Naive thymus-derived CD4-positive, alpha-beta T cell (primary cell): ENCODE measurements around the gene HOXA10. TPM values are rescaled to one million over a fixed set of nuclear protein-coding genes. Genes with fewer than 3 reads are reported as not detected.

Experiments used
- ATAC-seq: fragments of 150-1000 bp; cut with Tn5 transposase; 2 replicates; pipeline ENCODE4 v1.10.0; 2021; ENCODE audit warnings: mild to moderate bottlenecking, moderate library complexity
- CTCF ChIA-PET: fragments of 350-600 bp; sonication (Branson Sonifier 250); formaldehyde crosslinking; loops from one replicate; lab custom pipeline; 2021; ENCODE audit warnings: antibody characterized with exemption; lab: Charles Lee
- POLR2A ChIA-PET: fragments of 350-600 bp; sonication (Branson Sonifier 250); formaldehyde crosslinking; loops from one replicate; lab custom pipeline; 2021; ENCODE audit warnings: antibody characterized with exemption, inconsistent platforms; lab: Charles Lee
- DNase-seq, 9 donors: peaks; one replicate each; pipeline versions ENCODE4 v3.0.0 to v3.0.0-alpha.2; 2020 to 2022; ENCODE audit warnings: mixed read lengths in 1 of 9
- H3K27ac ChIP-seq: one replicate; pipeline ENCODE4 v1.7.0; 2013; ENCODE audit warnings: mild to moderate bottlenecking, low read depth, low read length, moderate library complexity
- H3K27me3 ChIP-seq, 2 donors: one replicate each; pipeline ENCODE4 v1.7.0; 2013; ENCODE audit warnings: low read length in 2 of 2, mild to moderate bottlenecking in 2 of 2, moderate library complexity in 2 of 2; ENCODE audit not compliant: control insufficient read depth in 2 of 2, insufficient read depth in 2 of 2
- H3K36me3 ChIP-seq, 3 experiments: 1 replicate in 2 of 3; 2 replicates in 1 of 3; pipeline ENCODE4 v1.7.0; 2013; ENCODE audit warnings: low read length in 3 of 3, mild to moderate bottlenecking in 3 of 3, moderate library complexity in 1 of 3; ENCODE audit not compliant: insufficient read depth in 3 of 3, control insufficient read depth in 2 of 3
- H3K4me1 ChIP-seq, 2 donors: one replicate each; pipeline ENCODE4 v1.7.0; 2013; ENCODE audit warnings: low read length in 2 of 2, mild to moderate bottlenecking in 2 of 2, moderate library complexity in 1 of 2; ENCODE audit not compliant: control insufficient read depth in 2 of 2, insufficient read depth in 2 of 2
- H3K4me3 ChIP-seq: 2 replicates; pipeline ENCODE4 v1.7.0; 2013; ENCODE audit warnings: mild to moderate bottlenecking, low read length
- H3K9me3 ChIP-seq, 3 experiments: 1 replicate in 2 of 3; 2 replicates in 1 of 3; pipeline ENCODE4 v1.7.0; 2013; ENCODE audit warnings: low read length in 3 of 3; ENCODE audit not compliant: control insufficient read depth in 2 of 3
- H3K27ac Mint-ChIP-seq, 9 donors: one replicate each; pipeline ENCODE4 v1.8.0; 2020 to 2022; ENCODE audit warnings: mixed read lengths in 9 of 9, mild to moderate bottlenecking in 8 of 9, moderate library complexity in 5 of 9, inconsistent platforms in 2 of 9
- H3K27me3 Mint-ChIP-seq, 5 donors: one replicate each; pipeline ENCODE4 v1.8.0; 2021 to 2022; ENCODE audit warnings: mixed read lengths in 5 of 5, mild to moderate bottlenecking in 1 of 5
- H3K36me3 Mint-ChIP-seq, 5 donors: one replicate each; pipeline ENCODE4 v1.8.0; 2020 to 2022; ENCODE audit warnings: mixed read lengths in 5 of 5, mild to moderate bottlenecking in 3 of 5, inconsistent platforms in 1 of 5
- H3K4me1 Mint-ChIP-seq, 7 donors: one replicate each; pipeline ENCODE4 v1.8.0; 2020 to 2022; ENCODE audit warnings: mixed read lengths in 7 of 7, mild to moderate bottlenecking in 3 of 7, inconsistent platforms in 1 of 7
- H3K4me3 Mint-ChIP-seq, 10 donors: one replicate each; pipeline ENCODE4 v1.8.0; 2020 to 2022; ENCODE audit warnings: mild to moderate bottlenecking in 10 of 10, mixed read lengths in 10 of 10, moderate library complexity in 6 of 10, inconsistent platforms in 2 of 10
- H3K9me3 Mint-ChIP-seq, 11 donors: one replicate each; pipeline ENCODE4 v1.8.0; 2020 to 2022; ENCODE audit warnings: mixed read lengths in 11 of 11, mild to moderate bottlenecking in 4 of 11, inconsistent platforms in 1 of 11, moderate library complexity in 1 of 11
- intact Hi-C, 2 donors: fragments of 100-400 bp; cut with micrococcal nuclease; formaldehyde crosslinking; loops; one replicate each; pipeline ENCODE4 v1.15.1; 2023
- polyA plus RNA-seq, 2 donors: library from polyadenylated mRNA; unstranded; fragments of 300-500 nt; fragmentation: Illumina TruSeq; gene quantifications; one replicate each; pipeline ENCODE4 v1.2.3, GENCODE V29; 2021
- total RNA-seq, 6 experiments: library from RNA in 5 of 6; stranded (reverse) in 5 of 6; gene quantifications; 1 replicate in 5 of 6; 2 replicates in 1 of 6; pipeline ENCODE4 v1.2.3 and lab custom pipeline; 2021 to 2026

HOXA10 gene
- total and polyA plus RNA-seq, 7 experiments from 2014 or later, result 0.66 TPM; not detected in 6

GRCh38 chr7:27171637-27172314 is 2.3 kb downstream of the HOXA10 start:
- ChIA-PET POLR2A (interaction anchor here (1.8 kb wide), 1 partner anchor 18 kb away, joined by 4 read pairs; no protein-coding TSS in a partner anchor), CTCF (no interaction called here)
- peaks cover 65 to 74% (median 69%) of the 10 kb centered on the region in 5 donors for H3K27me3 Mint-ChIP-seq
- Histone ChIP-seq H3K36me3 (no peaks in the 10 kb centered on the region), H3K4me3 (no peak overlapping the region), H3K27me3 (peaks cover 42 to 77% of the 10 kb centered on the region in 2 donors), H3K9me3 (no peaks in the 10 kb centered on the region), H3K4me1 (peaks cover 16 to 29% of the 10 kb centered on the region in 2 donors), H3K27ac (no peak overlapping the region)
- H3K27ac Mint-ChIP-seq, result peak overlapping the region in 6 of 9 donors; percentile 23 to 87 (median 74)
- peak in 2 of 9 donors; percentile 10 to 17 for DNase-seq
- peak overlapping the region; percentile 39 to 79 (median 69) for H3K4me3 Mint-ChIP-seq
- H3K36me3 Mint-ChIP-seq, result peaks cover 0 to 5% (median 0%) of the 10 kb centered on the region in 5 donors
- peaks cover 0 to 21% (median 2%) of the 10 kb centered on the region in 11 donors for H3K9me3 Mint-ChIP-seq
- intact Hi-C loops, result loop anchor here (2.0 to 5.0 kb wide), 6 partner anchors 13 to 1311 kb away; partner anchors contain the start of genes CBX3 (in 1 of the 2), HNRNPA2B1 (in 1 of the 2), HOXA11 (in 1 of the 2) and HOXA7 (in 1 of the 2)
- peaks cover 18 to 55% (median 27%) of the 10 kb centered on the region in 7 donors for H3K4me1 Mint-ChIP-seq
- ATAC-seq, result no peak

GRCh38 chr7:27171325-27171636 is 2.8 kb downstream of the HOXA10 start:
- DNase-seq (peak in 1 of 9 donors; percentile 12), ATAC-seq (no peak)
- POLR2A ChIA-PET, result no interaction called here
- no peaks in the 10 kb centered on the region for H3K36me3 ChIP-seq
- Mint-ChIP-seq H3K4me3 (peak overlapping the region in 9 of 10 donors; percentile 7 to 78 (median 62)), H3K4me1 (peaks cover 18 to 59% (median 31%) of the 10 kb centered on the region in 7 donors), H3K27ac (peak overlapping the region in 6 of 9 donors; percentile 23 to 87 (median 70)), H3K9me3 (peaks cover 0 to 21% (median 2%) of the 10 kb centered on the region in 11 donors), H3K36me3 (peaks cover 0 to 5% (median 0%) of the 10 kb centered on the region in 5 donors), H3K27me3 (peaks cover 64 to 75% (median 68%) of the 10 kb centered on the region in 5 donors)
- H3K27me3 ChIP-seq, result peaks cover 46 to 82% of the 10 kb centered on the region in 2 donors
- no peaks in the 10 kb centered on the region for H3K9me3 ChIP-seq
- H3K4me1 ChIP-seq, result peaks cover 16 to 34% of the 10 kb centered on the region in 2 donors
- H3K4me3 ChIP-seq, result no peak overlapping the region
- no peak overlapping the region for H3K27ac ChIP-seq
- intact Hi-C loops, result loop anchor here (2.0 to 5.0 kb wide), 3 partner anchors 14 to 1310 kb away; partner anchors contain the start of genes CBX3 (in 1 of the 2), HNRNPA2B1 (in 1 of the 2) and HOXA11 (in 1 of the 2)
- CTCF ChIA-PET, result no interaction called here

GRCh38 chr7:27170426-27171324 is 3.4 kb downstream of the HOXA10 start:
- DNase-seq (no peak), ATAC-seq (no peak)
- Mint-ChIP-seq H3K27me3 (peaks cover 61 to 74% (median 68%) of the 10 kb centered on the region in 5 donors), H3K36me3 (peaks cover 0 to 5% (median 2%) of the 10 kb centered on the region in 5 donors), H3K27ac (peak overlapping the region in 7 of 9 donors; percentile 3 to 75 (median 62)), H3K4me1 (peaks cover 21 to 65% (median 35%) of the 10 kb centered on the region in 7 donors), H3K9me3 (peaks cover 0 to 25% (median 2%) of the 10 kb centered on the region in 11 donors), H3K4me3 (peak overlapping the region in 7 of 10 donors; percentile 16 to 69 (median 50))
- ChIA-PET POLR2A (no interaction called here), CTCF (no interaction called here)
- H3K27ac ChIP-seq, result no peak overlapping the region
- H3K36me3 ChIP-seq, result no peaks in the 10 kb centered on the region
- intact Hi-C loops, result loop anchor here (2.0 to 5.0 kb wide), 3 partner anchors 14 to 1310 kb away; partner anchors contain the start of genes CBX3 (in 1 of the 2), HNRNPA2B1 (in 1 of the 2) and HOXA11 (in 1 of the 2)
- no peaks in the 10 kb centered on the region for H3K9me3 ChIP-seq
- peaks cover 16 to 40% of the 10 kb centered on the region in 2 donors for H3K4me1 ChIP-seq
- no peak overlapping the region for H3K4me3 ChIP-seq
- H3K27me3 ChIP-seq, result peaks cover 48 to 87% of the 10 kb centered on the region in 2 donors

GRCh38 chr7:27169658-27170425 is 4.3 kb downstream of the HOXA10 start:
- peaks cover 22 to 46% of the 10 kb centered on the region in 2 donors for H3K4me1 ChIP-seq
- peaks cover 0 to 27% (median 2%) of the 10 kb centered on the region in 11 donors for H3K9me3 Mint-ChIP-seq
- ChIA-PET POLR2A (no interaction called here), CTCF (no interaction called here)
- no peak overlapping the region for H3K4me3 ChIP-seq
- peaks cover 56 to 72% (median 64%) of the 10 kb centered on the region in 5 donors for H3K27me3 Mint-ChIP-seq
- ATAC-seq (no peak), DNase-seq (peak in 3 of 9 donors; percentile 25 to 29 (median 28))
- H3K4me1 Mint-ChIP-seq, result peaks cover 24 to 67% (median 35%) of the 10 kb centered on the region in 7 donors
- H3K4me3 Mint-ChIP-seq, result peak overlapping the region in 9 of 10 donors; percentile 20 to 63 (median 50)
- no peaks in the 10 kb centered on the region for H3K9me3 ChIP-seq
- H3K27me3 ChIP-seq, result peaks cover 46 to 89% of the 10 kb centered on the region in 2 donors
- peak overlapping the region in 7 of 9 donors; percentile 2 to 75 (median 62) for H3K27ac Mint-ChIP-seq
- peaks cover 0 to 5% (median 5%) of the 10 kb centered on the region in 5 donors for H3K36me3 Mint-ChIP-seq
- intact Hi-C loops, result loop anchor here (2.0 to 5.0 kb wide), 3 partner anchors 15 to 1309 kb away; partner anchors contain the start of genes CBX3 (in 1 of the 2), HNRNPA2B1 (in 1 of the 2) and HOXA11 (in 1 of the 2)
- H3K27ac ChIP-seq, result no peak overlapping the region
- H3K36me3 ChIP-seq, result no peaks in the 10 kb centered on the region

- peaks cover 0 to 5% (median 5%) of the 10 kb centered on the region in 5 donors for H3K36me3 Mint-ChIP-seq
- H3K4me3 ChIP-seq, result peak overlapping the region; percentile 12
- peaks cover 68 to 81% (median 73%) of the 10 kb centered on the region in 5 donors for H3K27me3 Mint-ChIP-seq
- H3K9me3 ChIP-seq, result no peaks in the 10 kb centered on the region
- peaks cover 0 to 31% (median 2%) of the 10 kb centered on the region in 11 donors for H3K9me3 Mint-ChIP-seq
- no peaks in the 10 kb centered on the region for H3K36me3 ChIP-seq
- H3K4me1 ChIP-seq, result peaks cover 19 to 54% of the 10 kb centered on the region in 2 donors
- peak overlapping the region; percentile 22 to 88 (median 68) for H3K27ac Mint-ChIP-seq
- peak; percentile 28 for ATAC-seq
- peaks cover 43 to 94% of the 10 kb centered on the region in 2 donors for H3K27me3 ChIP-seq
- no peak overlapping the region for H3K27ac ChIP-seq
- CTCF ChIA-PET, result interaction anchor here (0.6 to 1.1 kb wide), 4 partner anchors 14 to 1276 kb away, joined by 3 to 4 read pairs (median 3); no protein-coding TSS in a partner anchor
- DNase-seq, result peak in 2 of 9 donors; percentile 49 to 55
- H3K4me1 Mint-ChIP-seq, result peaks cover 24 to 74% (median 36%) of the 10 kb centered on the region in 7 donors
- peak overlapping the region in 9 of 10 donors; percentile 24 to 75 (median 73) for H3K4me3 Mint-ChIP-seq
- intact Hi-C loops, result loop anchor here (1.0 kb wide), 2 partner anchors 9 to 11 kb away; no protein-coding TSS in a partner anchor
- POLR2A ChIA-PET, result interaction anchor here (1.0 to 1.7 kb wide), 7 partner anchors 11 to 38 kb away, joined by 3 to 7 read pairs (median 4); partner anchors contain the start of genes HOXA11 and HOXA4
These were observed 5.7 kb downstream of the HOXA10 start for GRCh38 chr7:27168265-27168947.
